GM18951 (cell line): ENCODE data around the gene CARS1.
A peak's percentile ranks its signal among the peaks of the same experiment; 100 is the strongest.

Experiments
- POLR2A ChIP-seq: IDR thresholded peaks from 4 replicates; pipeline ENCODE4 v1.6.1; 2011; ENCODE audit warnings: mild to moderate bottlenecking; ENCODE audit not compliant: insufficient read length, insufficient read depth; ENCODE audit errors: extremely low read depth
- in situ Hi-C: fragments of 300-500 bp; cut with MboI; formaldehyde crosslinking; loops from one replicate; pipeline ENCODE4 v1.12.0; 2022; ENCODE audit warnings: low sequenced_read_pairs, mixed read lengths, inconsistent platforms; ENCODE audit not compliant: unreplicated experiment

CARS1 gene

GRCh38 chr11:3060436-3061025, 3.3 kb upstream of the CARS1 start:
- no peak for TF ChIP-seq POLR2A
- in situ Hi-C loops: no loop called here

- no peak for TF ChIP-seq POLR2A
- in situ Hi-C loops: no loop called here
Observed at GRCh38 chr11:3058753-3059664, 1.8 kb upstream of the CARS1 start.

- in situ Hi-C loops: no loop called here
- no peak for TF ChIP-seq POLR2A
Observed at GRCh38 chr11:3056296-3057068, 741 bp downstream of the CARS1 start.

- TF ChIP-seq POLR2A: no peak
- in situ Hi-C loops: no loop called here
Observed at GRCh38 chr11:3055891-3056290, 1.3 kb downstream of the CARS1 start.

- in situ Hi-C loops: no loop called here
Observed at GRCh38 chr11:3052567-3052966, 4.7 kb downstream of the CARS1 start.

GRCh38 chr11:3052109-3052479, 5.1 kb downstream of the CARS1 start:
- in situ Hi-C loops: no loop called here
- TF ChIP-seq POLR2A: no peak

More at GRCh38 chr11:3052567-3052966, 4.7 kb downstream of the CARS1 start:
- TF ChIP-seq POLR2A: no peak

GRCh38 chr11:3051196-3052108, 5.8 kb downstream of the CARS1 start:
- in situ Hi-C loops: no loop called here
- TF ChIP-seq POLR2A: no peak

GRCh38 chr11:3050386-3051195, 6.6 kb downstream of the CARS1 start:
- in situ Hi-C loops: no loop called here

GRCh38 chr11:3049430-3050243, 7.6 kb downstream of the CARS1 start:
- in situ Hi-C loops: no loop called here
- TF ChIP-seq POLR2A: peak; percentile 16

More at GRCh38 chr11:3050386-3051195, 6.6 kb downstream of the CARS1 start:
- TF ChIP-seq POLR2A: peak; percentile 9

GRCh38 chr11:3047637-3048036, 9.6 kb downstream of the CARS1 start:
- no peak for TF ChIP-seq POLR2A
- in situ Hi-C loops: no loop called here

GRCh38 chr11:3046641-3047040, 10.6 kb downstream of the CARS1 start:
- no peak for TF ChIP-seq POLR2A
- in situ Hi-C loops: no loop called here
